ENCODE data around the gene NDUFS4.

- TF ChIP-seq CTCF (IDR thresholded peaks at IDR 0.05; ENCODE audit: insufficient read depth, low read depth, low read length) (no peak), EZH2 (IDR thresholded peaks at IDR 0.05; ENCODE audit: insufficient read depth, low read length) (no peak)
Observed at GRCh38 chr5:53552561-53552960, 7.9 kb upstream of the NDUFS4 start.

Measured in astrocyte (in vitro differentiated cells and primary cell).